SIG-M5 treated with dmso at 0.1 percent for 504 hours (cell line): Measurements from ENCODE around the gene ZCCHC2.

Source experiments
- DNase-seq: peaks from one replicate; lab custom pipeline; 2025; ENCODE audit not compliant: unreplicated experiment; lab: John Stamatoyannopoulos, UW

Gene ZCCHC2

GRCh38 chr18:62605685-62606084 lies 82.9 kb downstream of the ZCCHC2 start:
- DNase-seq, result no peak

GRCh38 chr18:62606106-62606505 lies 83.3 kb downstream of the ZCCHC2 start:
- DNase-seq, result no peak

- no peak for DNase-seq
Observed at GRCh38 chr18:62607302-62607701, 84.5 kb downstream of the ZCCHC2 start.

GRCh38 chr18:62607708-62608428 lies 85.0 kb downstream of the ZCCHC2 start:
- DNase-seq, result no peak

GRCh38 chr18:62609764-62610163 lies 86.9 kb downstream of the ZCCHC2 start:
- no peak for DNase-seq

GRCh38 chr18:62610351-62610700 lies 87.5 kb downstream of the ZCCHC2 start:
- no peak for DNase-seq

- no peak for DNase-seq
Observed at GRCh38 chr18:62610701-62611411, 88.0 kb downstream of the ZCCHC2 start.

- DNase-seq, result no peak
Observed at GRCh38 chr18:62611453-62612288, 88.8 kb downstream of the ZCCHC2 start.

GRCh38 chr18:62612289-62612645 lies 89.4 kb downstream of the ZCCHC2 start:
- no peak for DNase-seq

GRCh38 chr18:62612776-62613175 lies 90.0 kb downstream of the ZCCHC2 start:
- no peak for DNase-seq

- no peak for DNase-seq
Observed at GRCh38 chr18:62614494-62614893, 91.7 kb downstream of the ZCCHC2 start.

GRCh38 chr18:62616331-62616805 lies 93.5 kb downstream of the ZCCHC2 start:
- DNase-seq, result no peak

- DNase-seq, result no peak
Observed at GRCh38 chr18:62617793-62618591, 95.2 kb downstream of the ZCCHC2 start.

- no peak for DNase-seq
Observed at GRCh38 chr18:62618735-62619134, 95.9 kb downstream of the ZCCHC2 start.

- DNase-seq, result no peak
Observed at GRCh38 chr18:62621546-62621945, 98.7 kb downstream of the ZCCHC2 start.

GRCh38 chr18:62625019-62625418 lies 102.2 kb downstream of the ZCCHC2 start:
- no peak for DNase-seq
